H9 (cell line): ENCODE results near the gene XCR1. TPM values are rescaled to one million over a fixed set of nuclear protein-coding genes. Genes with fewer than 3 reads are reported as not detected.

Experiments
- DNase-seq: peaks from one replicate; pipeline ENCODE4 v3.0.0-alpha.2; 2017
- H2AFZ ChIP-seq: one replicate; pipeline ENCODE4 v1.6.1; 2013; ENCODE audit warnings: mild to moderate bottlenecking, low read length, control low read depth, moderate library complexity
- H2AK5ac ChIP-seq: 2 replicates; pipeline ENCODE4 v1.6.1; 2013; ENCODE audit warnings: low read length, control low read depth, mixed read lengths; ENCODE audit not compliant: insufficient read length
- H2BK120ac ChIP-seq: one replicate; pipeline ENCODE4 v1.6.1; 2013; ENCODE audit warnings: low read depth, mild to moderate bottlenecking, low read length, control low read depth, inconsistent platforms; ENCODE audit not compliant: poor library complexity, severe bottlenecking
- H2BK12ac ChIP-seq: 2 replicates; pipeline ENCODE4 v1.6.1; 2013; ENCODE audit warnings: low read length, control low read depth, mixed read lengths, low read depth; ENCODE audit not compliant: insufficient read length
- H2BK15ac ChIP-seq: 2 replicates; pipeline ENCODE4 v1.6.1; 2013; ENCODE audit warnings: low read depth, low read length, control low read depth
- H2BK20ac ChIP-seq: one replicate; pipeline ENCODE4 v1.6.1; 2013; ENCODE audit warnings: low read depth, mild to moderate bottlenecking, low read length, control low read depth, inconsistent platforms; ENCODE audit not compliant: poor library complexity, severe bottlenecking
- H2BK5ac ChIP-seq: 2 replicates; pipeline ENCODE4 v1.6.1; 2013; ENCODE audit warnings: low read length, control low read depth, mixed read lengths; ENCODE audit not compliant: insufficient read length
- H3K14ac ChIP-seq: 2 replicates; pipeline ENCODE4 v1.6.1; 2013; ENCODE audit warnings: low read length, control low read depth; ENCODE audit not compliant: insufficient read depth
- H3K18ac ChIP-seq: 2 replicates; pipeline ENCODE4 v1.6.1; 2013; ENCODE audit warnings: low read depth, mild to moderate bottlenecking, mixed read lengths, low read length, control low read depth; ENCODE audit not compliant: insufficient read length
- H3K23ac ChIP-seq: 2 replicates; pipeline ENCODE4 v1.6.1; 2013; ENCODE audit warnings: low read length, control low read depth, mixed read lengths, low read depth; ENCODE audit not compliant: insufficient read length
- H3K23me2 ChIP-seq: 2 replicates; pipeline ENCODE4 v1.6.1; 2013; ENCODE audit warnings: low read depth, mild to moderate bottlenecking, mixed read lengths, low read length, control low read depth; ENCODE audit not compliant: insufficient read length, poor library complexity, severe bottlenecking
- H3K27ac ChIP-seq: 2 replicates; pipeline ENCODE4 v1.5.1; 2013; ENCODE audit warnings: low read length, control low read depth, mixed read lengths, low read depth; ENCODE audit not compliant: insufficient read length
- H3K27me3 ChIP-seq: 2 replicates; pipeline ENCODE4 v1.6.1; 2013; ENCODE audit warnings: low read length, control low read depth, inconsistent platforms; ENCODE audit not compliant: insufficient read depth
- H3K4ac ChIP-seq: 2 replicates; pipeline ENCODE4 v1.6.1; 2013; ENCODE audit warnings: low read depth, mild to moderate bottlenecking, control low read depth, inconsistent platforms, low read length, moderate library complexity
- H3K4me1 ChIP-seq: 2 replicates; pipeline ENCODE4 v1.6.1; 2013; ENCODE audit warnings: low read length, control low read depth, inconsistent platforms; ENCODE audit not compliant: insufficient read depth
- H3K4me2 ChIP-seq: 2 replicates; pipeline ENCODE4 v1.6.1; 2013; ENCODE audit warnings: low read length, control low read depth, mixed read lengths; ENCODE audit not compliant: insufficient read length, insufficient read depth
- H3K56ac ChIP-seq: 2 replicates; pipeline ENCODE4 v1.6.1; 2013; ENCODE audit warnings: low read depth, mild to moderate bottlenecking, mixed read lengths, low read length, control low read depth; ENCODE audit not compliant: insufficient read length
- H3K79me1 ChIP-seq: 2 replicates; pipeline ENCODE4 v1.6.1; 2013; ENCODE audit warnings: low read depth, mild to moderate bottlenecking, moderate library complexity, low read length, control low read depth, inconsistent platforms; ENCODE audit not compliant: insufficient read depth, poor library complexity, severe bottlenecking
- H3K79me2 ChIP-seq: 2 replicates; pipeline ENCODE4 v1.6.1; 2013; ENCODE audit warnings: low read length, control low read depth, inconsistent platforms; ENCODE audit not compliant: insufficient read depth
- H3K9ac ChIP-seq: 2 replicates; pipeline ENCODE4 v1.6.1; 2013; ENCODE audit warnings: low read length, control low read depth, mixed read lengths; ENCODE audit not compliant: insufficient read length; ENCODE audit errors: extremely low read depth
- H3K9me3 ChIP-seq: one replicate; pipeline ENCODE4 v1.6.1; 2013; ENCODE audit warnings: low read depth, low read length, inconsistent platforms; ENCODE audit not compliant: control insufficient read depth
- H3T11ph ChIP-seq: one replicate; pipeline ENCODE4 v1.6.1; 2013; ENCODE audit warnings: mild to moderate bottlenecking, low read length, control low read depth, inconsistent platforms
- H4K20me1 ChIP-seq: one replicate; pipeline ENCODE4 v1.6.1; 2013; ENCODE audit not compliant: control insufficient read depth, insufficient read length, insufficient read depth
- H4K5ac ChIP-seq: 2 replicates; pipeline ENCODE4 v1.6.1; 2013; ENCODE audit warnings: low read depth, mild to moderate bottlenecking, mixed read lengths, low read length, control low read depth; ENCODE audit not compliant: insufficient read length
- H4K8ac ChIP-seq: replicated peaks from 2 replicates; pipeline ENCODE4 v1.6.1; 2013; ENCODE audit warnings: low read length, control low read depth, mixed read lengths, low read depth; ENCODE audit not compliant: insufficient read length
- H4K91ac ChIP-seq: 2 replicates; pipeline ENCODE4 v1.6.1; 2013; ENCODE audit warnings: low read depth, mild to moderate bottlenecking, moderate library complexity, mixed read lengths, low read length, control low read depth; ENCODE audit not compliant: insufficient read length
- H3K27ac Mint-ChIP-seq, 3 experiments: 2 replicates in 2 of 3; 3 replicates in 1 of 3; pipeline ENCODE4 v1.8.0; 2020 to 2021; ENCODE audit warnings: mixed read lengths in 3 of 3, mild to moderate bottlenecking in 1 of 3, moderate library complexity in 1 of 3
- H3K27me3 Mint-ChIP-seq: 2 replicates; pipeline ENCODE4 v1.8.0; 2021; ENCODE audit warnings: low read depth, mild to moderate bottlenecking, moderate library complexity, mixed read lengths
- H3K36me3 Mint-ChIP-seq, 3 experiments: 2 replicates in 2 of 3; 3 replicates in 1 of 3; pipeline ENCODE4 v1.8.0; 2020 to 2021; ENCODE audit warnings: low read depth in 3 of 3, mixed read lengths in 3 of 3; ENCODE audit not compliant: insufficient read depth in 1 of 3
- H3K4me1 Mint-ChIP-seq, 2 experiments: 2 replicates each; pipeline ENCODE4 v1.8.0; 2020; ENCODE audit warnings: mixed read lengths in 2 of 2
- H3K4me3 Mint-ChIP-seq, 2 experiments: 2 replicates in 1 of 2; 3 replicates in 1 of 2; pipeline ENCODE4 v1.8.0; 2020 to 2021; ENCODE audit warnings: mild to moderate bottlenecking in 2 of 2, mixed read lengths in 2 of 2, moderate library complexity in 1 of 2
- H3K9me3 Mint-ChIP-seq, 2 experiments: 2 replicates in 1 of 2; 3 replicates in 1 of 2; pipeline ENCODE4 v1.8.0; 2020; ENCODE audit warnings: mild to moderate bottlenecking in 2 of 2, mixed read lengths in 2 of 2, moderate library complexity in 1 of 2
- WGBS: extraction: QIAGEN DNeasy Blood & Tissue Kit; methylation state at CpG from one replicate; pipeline ENCODE4 v1.1.7; 2013; ENCODE audit warnings: missing lambda C conversion rate, low lambda C conversion rate, mixed read lengths; ENCODE audit not compliant: insufficient read length; ENCODE audit errors: extremely low coverage; 5-methylcytosine and 5-hydroxymethylcytosine counted together
- total RNA-seq: library from RNA; stranded (reverse); gene quantifications from 2 replicates; pipeline ENCODE4 v1.2.1, GENCODE V29; 2021
- TF ChIP-seq, protein P1 (sequence below): fragments of 200-600 bp; sonication (generic); conservative IDR thresholded peaks from 3 replicates; pipeline ENCODE4 v1.8.0; 2021; ENCODE audit warnings: antibody characterized with exemption, mild to moderate bottlenecking

XCR1 gene
- total RNA-seq, 1 experiment from 2014 or later = not detected

DNA sequence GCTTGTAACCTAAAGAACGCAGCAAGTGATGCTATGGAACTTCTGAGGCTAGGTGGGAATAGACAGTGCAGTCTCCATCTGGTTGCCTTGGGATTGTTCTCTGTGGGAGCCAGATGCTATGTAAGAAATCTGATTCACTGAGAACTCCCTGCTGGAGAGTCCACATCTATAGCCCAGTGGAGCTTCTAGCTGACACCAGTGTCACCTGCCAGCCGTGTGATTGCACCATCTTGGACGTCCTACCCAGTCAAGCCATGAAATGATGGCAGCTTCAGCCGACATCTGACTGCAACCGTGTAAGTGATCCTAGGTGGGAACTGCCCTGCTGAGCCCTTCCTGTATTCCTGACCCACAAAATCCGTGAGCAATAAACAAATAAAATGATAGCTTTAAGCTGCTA is 19.2 kb downstream of the XCR1 start:
- Histone ChIP-seq H3K23ac (no peak overlapping the region), H3K56ac (no peak overlapping the region), H4K5ac (no peak overlapping the region), H2BK5ac (no peak overlapping the region), H2AFZ (no peak overlapping the region), H2BK20ac (no peak overlapping the region), H2BK15ac (no peak overlapping the region), H2AK5ac (no peak overlapping the region), H3K79me1 (no peaks in the 10 kb centered on the region), H2BK120ac (no peak overlapping the region), H3K9ac (no peak overlapping the region), H4K91ac (no peak overlapping the region), H4K20me1 (no peaks in the 10 kb centered on the region), H3K23me2 (no peaks in the 10 kb centered on the region), H3K18ac (no peak overlapping the region), H4K8ac (no peak overlapping the region), H3K4me2 (no peak overlapping the region), H3T11ph (no peak overlapping the region), H2BK12ac (no peak overlapping the region), H3K79me2 (no peaks in the 10 kb centered on the region), H3K4ac (no peak overlapping the region), H3K27ac (no peak overlapping the region), H3K9me3 (no peaks in the 10 kb centered on the region), H3K14ac (no peak overlapping the region), H3K4me1 (peaks cover 3% of the 10 kb centered on the region), H3K27me3 (no peaks in the 10 kb centered on the region)
- H3K4me3 Mint-ChIP-seq = no peak overlapping the region
- 0 out of 5 replicates have a peak, but pooled peaks cover 0 to 2% of the 10 kb centered on the region in 2 experiments for H3K9me3 Mint-ChIP-seq
- H3K27ac Mint-ChIP-seq = no peak overlapping the region
- TF ChIP-seq, protein P1, sequence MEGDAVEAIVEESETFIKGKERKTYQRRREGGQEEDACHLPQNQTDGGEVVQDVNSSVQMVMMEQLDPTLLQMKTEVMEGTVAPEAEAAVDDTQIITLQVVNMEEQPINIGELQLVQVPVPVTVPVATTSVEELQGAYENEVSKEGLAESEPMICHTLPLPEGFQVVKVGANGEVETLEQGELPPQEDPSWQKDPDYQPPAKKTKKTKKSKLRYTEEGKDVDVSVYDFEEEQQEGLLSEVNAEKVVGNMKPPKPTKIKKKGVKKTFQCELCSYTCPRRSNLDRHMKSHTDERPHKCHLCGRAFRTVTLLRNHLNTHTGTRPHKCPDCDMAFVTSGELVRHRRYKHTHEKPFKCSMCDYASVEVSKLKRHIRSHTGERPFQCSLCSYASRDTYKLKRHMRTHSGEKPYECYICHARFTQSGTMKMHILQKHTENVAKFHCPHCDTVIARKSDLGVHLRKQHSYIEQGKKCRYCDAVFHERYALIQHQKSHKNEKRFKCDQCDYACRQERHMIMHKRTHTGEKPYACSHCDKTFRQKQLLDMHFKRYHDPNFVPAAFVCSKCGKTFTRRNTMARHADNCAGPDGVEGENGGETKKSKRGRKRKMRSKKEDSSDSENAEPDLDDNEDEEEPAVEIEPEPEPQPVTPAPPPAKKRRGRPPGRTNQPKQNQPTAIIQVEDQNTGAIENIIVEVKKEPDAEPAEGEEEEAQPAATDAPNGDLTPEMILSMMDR = no peak
- DNase-seq = no peak
- no CpG with 5 or more reads among the region's 6 CpGs for whole genome bisulfite sequencing
- no peaks in the 10 kb centered on the region for H3K36me3 Mint-ChIP-seq
- H3K4me1 Mint-ChIP-seq = peaks cover 16 to 18% of the 10 kb centered on the region in 2 experiments
- no peaks in the 10 kb centered on the region; the same call in none of the 2 replicates for H3K27me3 Mint-ChIP-seq
